ENCODE measurements around the gene GPC6.

Gene GPC6

DNA sequence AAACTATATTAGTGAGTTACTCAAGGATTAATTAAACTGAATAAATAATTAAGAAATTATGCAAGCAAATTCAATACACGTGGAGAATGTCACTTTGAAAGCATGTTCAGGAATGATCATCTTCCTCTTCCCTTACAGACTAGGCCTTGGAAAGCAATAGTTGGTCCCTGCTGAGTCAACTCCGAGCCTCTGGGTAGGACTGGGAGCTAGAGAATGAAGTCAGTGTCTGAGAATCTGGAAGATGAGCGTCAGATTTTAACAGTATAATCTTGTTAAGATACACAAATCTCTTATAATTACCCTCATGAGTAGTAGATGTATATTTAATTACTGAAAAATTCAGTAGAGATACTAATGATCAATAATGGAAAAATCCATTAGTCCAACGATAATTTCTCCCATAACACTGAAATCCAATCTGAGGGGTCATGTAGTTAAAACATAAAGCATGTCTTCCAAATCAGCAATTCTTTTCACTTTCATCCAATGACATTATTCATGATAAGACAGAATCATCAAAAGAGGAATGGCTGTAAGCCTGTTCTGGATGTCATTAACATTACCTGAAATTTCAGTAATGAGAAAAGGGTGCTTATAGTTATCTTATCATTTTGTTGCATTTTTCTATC lies 829.9 kb downstream of the GPC6 start:
- H3K36me3 Mint-ChIP-seq = no peaks in the 10 kb centered on the region
- no peaks in the 10 kb centered on the region for H3K9me3 Mint-ChIP-seq
- no peak for DNase-seq (ENCODE audit: low spot score in 2 of 2)
- no peak overlapping the region for H3K27ac Mint-ChIP-seq
- H3K4me3 Mint-ChIP-seq = no peak overlapping the region
- H3K4me1 Mint-ChIP-seq = no peaks in the 10 kb centered on the region
- ATAC-seq = no peak

DNA sequence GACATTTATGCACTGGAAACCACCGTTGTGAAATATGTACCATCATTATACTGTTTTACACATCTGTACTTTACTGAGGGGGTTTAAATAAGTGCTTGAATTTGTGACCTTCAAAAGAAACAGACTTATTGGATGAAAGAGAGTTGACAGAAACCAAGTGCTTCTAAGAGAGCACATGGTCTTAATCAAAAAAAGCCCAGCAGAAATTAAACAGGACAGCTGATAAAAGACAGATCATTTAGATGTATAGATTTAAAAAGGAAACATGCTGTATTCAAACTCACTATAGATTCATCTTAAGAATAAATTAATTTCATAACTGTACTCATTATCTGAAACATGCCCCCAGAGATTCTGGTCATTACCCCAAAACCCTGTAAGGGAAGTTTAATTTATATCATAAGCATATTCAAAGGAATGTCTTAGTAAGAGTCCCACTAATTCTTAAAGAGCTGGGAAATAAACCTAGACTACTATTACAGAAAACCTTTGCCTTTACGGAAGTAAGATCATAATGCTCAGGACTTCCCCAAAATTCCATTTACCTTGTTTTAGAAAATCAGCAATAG lies 831.1 kb downstream of the GPC6 start:
- Mint-ChIP-seq H3K27ac (no peak overlapping the region), H3K9me3 (no peaks in the 10 kb centered on the region), H3K4me1 (no peaks in the 10 kb centered on the region), H3K36me3 (no peaks in the 10 kb centered on the region), H3K4me3 (no peak overlapping the region)
- ATAC-seq (no peak), DNase-seq (ENCODE audit: low spot score in 2 of 2) (no peak)

DNA sequence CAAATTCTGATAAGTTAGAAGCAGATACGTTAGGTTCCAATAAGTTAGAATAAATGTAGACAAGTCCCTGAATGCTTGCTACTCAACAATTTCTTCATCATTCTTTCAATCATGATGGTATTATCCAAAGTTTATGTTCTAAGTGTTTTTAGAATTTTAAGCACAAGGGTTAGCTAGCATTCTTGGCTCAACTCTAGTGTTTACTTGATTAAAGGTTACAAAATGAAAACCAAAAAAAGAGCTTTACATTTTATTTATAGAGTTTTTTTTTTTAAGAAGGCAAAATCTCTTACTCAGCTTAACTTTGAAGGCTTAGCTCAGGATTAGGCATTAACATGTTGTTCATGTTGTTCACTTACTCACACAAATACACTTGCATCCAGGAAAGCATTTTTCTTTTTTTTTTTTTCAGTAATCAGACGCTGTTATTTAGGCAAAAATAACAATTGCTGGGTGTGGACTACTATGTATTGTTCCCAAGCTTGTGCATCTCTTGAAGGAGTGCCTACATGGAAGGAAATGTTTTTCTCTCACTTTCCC lies 832.3 kb downstream of the GPC6 start:
- ATAC-seq (no peak), DNase-seq (ENCODE audit: low spot score in 2 of 2) (no peak)
- no peak overlapping the region for H3K4me3 Mint-ChIP-seq
- H3K9me3 Mint-ChIP-seq = no peaks in the 10 kb centered on the region
- no peak overlapping the region for H3K27ac Mint-ChIP-seq
- H3K36me3 Mint-ChIP-seq = no peaks in the 10 kb centered on the region
- H3K4me1 Mint-ChIP-seq = no peaks in the 10 kb centered on the region

DNA sequence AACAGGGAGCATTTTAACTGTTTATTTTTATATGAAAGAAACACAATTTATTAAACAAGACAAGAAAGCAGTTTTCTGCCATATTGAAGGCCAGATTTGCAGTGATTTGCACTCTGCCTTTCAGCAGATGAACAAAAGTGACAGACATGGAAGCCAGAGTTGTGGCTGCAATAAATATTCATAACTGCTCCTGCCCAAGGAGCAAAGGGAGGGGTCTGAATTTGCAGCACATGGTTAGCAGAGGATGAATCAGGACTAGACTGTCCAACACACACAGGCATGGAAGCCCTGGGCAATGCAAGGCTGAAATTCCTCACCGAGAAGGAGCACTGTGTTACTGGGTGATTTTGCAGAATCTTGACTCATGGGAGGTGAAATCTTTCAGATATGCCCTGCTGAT lies 834.7 kb downstream of the GPC6 start:
- Mint-ChIP-seq H3K27ac (no peak overlapping the region), H3K36me3 (no peaks in the 10 kb centered on the region), H3K4me3 (no peak overlapping the region), H3K4me1 (no peaks in the 10 kb centered on the region), H3K9me3 (no peaks in the 10 kb centered on the region)
- no peak for DNase-seq (ENCODE audit: low spot score in 2 of 2)
- ATAC-seq = no peak

DNA sequence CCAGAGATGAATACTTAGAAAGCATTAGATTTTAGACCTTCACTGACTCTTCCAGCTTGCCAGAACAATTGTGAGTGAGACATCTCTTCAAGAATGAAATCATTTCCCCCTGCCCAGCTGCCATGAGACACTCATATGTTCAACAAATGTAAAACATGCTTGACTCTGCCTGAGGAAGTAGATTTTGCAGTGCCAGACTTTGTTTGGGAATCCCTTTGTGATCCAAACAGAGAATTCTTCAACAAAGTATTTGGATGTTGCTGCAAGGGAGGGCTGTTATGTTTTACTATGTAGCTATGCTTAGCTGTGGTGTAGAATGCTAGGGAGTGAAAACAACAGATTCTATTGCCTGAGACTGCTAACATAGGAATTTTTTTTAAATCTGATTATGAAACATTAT lies 836.5 kb downstream of the GPC6 start:
- Mint-ChIP-seq H3K36me3 (no peaks in the 10 kb centered on the region), H3K9me3 (no peaks in the 10 kb centered on the region), H3K4me3 (no peak overlapping the region), H3K4me1 (no peaks in the 10 kb centered on the region), H3K27ac (no peak overlapping the region)
- no peak for DNase-seq (ENCODE audit: low spot score in 2 of 2)
- ATAC-seq = no peak

DNA sequence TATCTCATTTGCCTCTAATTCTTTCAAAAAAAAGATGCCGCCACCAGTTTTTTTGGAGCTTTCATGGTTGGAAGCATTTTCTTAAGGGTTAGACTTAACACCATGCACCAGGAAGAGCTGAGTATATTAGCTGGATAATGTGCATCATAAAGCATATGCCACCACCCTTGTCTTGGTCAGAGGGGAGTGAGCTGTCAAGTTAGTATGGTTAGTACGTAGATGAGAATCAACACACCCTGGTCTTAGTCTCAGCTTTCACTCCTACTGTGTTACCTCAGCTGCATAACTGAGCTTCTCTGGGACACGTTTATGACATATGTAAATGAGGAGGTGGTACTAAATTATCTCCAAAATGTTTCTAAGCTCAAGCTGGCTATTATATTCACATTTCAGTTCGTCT lies 837.2 kb downstream of the GPC6 start:
- Mint-ChIP-seq H3K4me3 (no peak overlapping the region), H3K4me1 (no peaks in the 10 kb centered on the region), H3K36me3 (no peaks in the 10 kb centered on the region), H3K27ac (no peak overlapping the region), H3K9me3 (no peaks in the 10 kb centered on the region)
- ATAC-seq (no peak), DNase-seq (ENCODE audit: low spot score in 2 of 2) (no peak)

DNA sequence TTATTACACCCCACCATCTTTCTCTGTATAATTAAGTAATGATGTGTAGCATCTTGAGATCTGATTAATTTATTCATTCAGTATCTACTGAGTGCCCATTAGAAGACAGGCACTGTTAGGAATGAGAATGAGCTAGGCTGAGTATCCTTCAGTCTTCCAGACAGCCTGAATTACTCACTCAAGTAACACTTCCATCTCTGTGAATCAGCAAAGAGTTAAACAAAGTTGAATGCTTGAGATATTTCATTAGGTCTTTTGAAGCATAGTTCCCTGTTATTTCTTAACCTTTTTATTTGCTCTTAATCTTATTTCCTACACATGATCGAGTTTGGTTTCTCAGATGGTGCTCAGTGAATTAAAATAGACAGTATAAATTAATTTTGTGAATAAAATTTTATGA lies 839.1 kb downstream of the GPC6 start:
- Mint-ChIP-seq H3K27ac (no peak overlapping the region), H3K4me1 (no peaks in the 10 kb centered on the region), H3K4me3 (no peak overlapping the region), H3K9me3 (no peaks in the 10 kb centered on the region), H3K36me3 (no peaks in the 10 kb centered on the region)
- DNase-seq (ENCODE audit: low spot score in 2 of 2) = no peak
- ATAC-seq = no peak

DNA sequence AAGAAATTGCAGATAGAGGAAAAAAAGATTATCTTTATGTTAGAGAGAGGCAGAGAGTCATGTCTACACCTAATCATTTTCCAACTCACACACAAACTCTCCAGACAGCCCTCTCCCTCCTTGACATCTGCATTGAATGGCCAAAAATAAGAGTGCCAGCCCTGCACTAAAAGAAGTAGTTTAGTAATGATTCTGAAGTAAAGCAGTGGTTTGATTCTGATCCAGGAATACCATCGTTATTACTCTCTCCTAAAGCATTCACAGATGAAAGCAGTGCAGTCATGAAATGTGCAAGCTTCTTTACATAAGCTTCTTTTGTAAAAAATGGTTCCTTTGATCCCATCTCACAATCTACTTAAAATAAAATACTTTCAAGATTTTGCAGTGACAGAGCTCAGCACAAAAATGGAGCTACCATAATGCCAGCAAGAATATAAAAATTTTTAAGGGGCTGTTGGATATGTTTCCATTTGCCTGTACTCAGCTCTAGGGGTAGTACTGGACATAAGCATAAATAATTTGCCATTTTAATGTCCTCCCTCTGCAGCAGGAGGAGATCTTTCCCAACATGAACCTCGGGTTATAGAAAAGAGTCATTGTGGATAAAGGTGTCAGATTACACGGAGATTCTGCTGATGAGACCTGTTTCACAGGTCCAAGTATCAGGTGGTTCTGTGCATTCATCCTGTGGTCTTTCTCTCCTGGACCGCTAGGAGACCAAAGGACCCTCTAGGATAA lies 846.6 kb downstream of the GPC6 start:
- no peak overlapping the region for H3K27ac Mint-ChIP-seq

DNA sequence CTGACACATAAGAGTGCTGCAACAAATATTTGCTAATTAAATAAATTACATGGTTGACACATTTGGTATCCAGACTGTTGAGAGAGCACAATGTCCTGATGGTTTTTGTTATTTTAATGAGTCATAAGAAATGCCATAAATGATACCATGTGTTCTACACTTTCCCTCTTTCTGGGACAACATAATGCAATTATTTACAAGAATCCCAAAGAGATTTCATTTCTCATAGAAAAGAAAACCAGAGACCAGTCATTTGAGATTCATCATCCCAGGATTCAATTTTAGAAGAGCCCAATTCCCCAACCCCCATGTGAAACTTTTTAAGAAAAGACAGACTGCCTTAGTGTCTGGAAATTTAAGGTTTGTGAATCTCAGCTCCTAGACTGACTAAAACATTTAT lies 853.3 kb downstream of the GPC6 start:
- H3K27ac Mint-ChIP-seq = no peak overlapping the region
- H3K4me3 Mint-ChIP-seq = no peak overlapping the region
- no peak for DNase-seq (ENCODE audit: low spot score in 2 of 2)
- H3K36me3 Mint-ChIP-seq = no peaks in the 10 kb centered on the region
- no peaks in the 10 kb centered on the region for H3K9me3 Mint-ChIP-seq
- H3K4me1 Mint-ChIP-seq = no peaks in the 10 kb centered on the region
- no peak for ATAC-seq

More for the DNA sequence above, 846.6 kb downstream of the GPC6 start:
- H3K36me3 Mint-ChIP-seq = no peaks in the 10 kb centered on the region
- ATAC-seq = no peak
- H3K9me3 Mint-ChIP-seq = no peaks in the 10 kb centered on the region
- DNase-seq (ENCODE audit: low spot score in 2 of 2) = no peak
- no peaks in the 10 kb centered on the region for H3K4me1 Mint-ChIP-seq
- no peak overlapping the region for H3K4me3 Mint-ChIP-seq

DNA sequence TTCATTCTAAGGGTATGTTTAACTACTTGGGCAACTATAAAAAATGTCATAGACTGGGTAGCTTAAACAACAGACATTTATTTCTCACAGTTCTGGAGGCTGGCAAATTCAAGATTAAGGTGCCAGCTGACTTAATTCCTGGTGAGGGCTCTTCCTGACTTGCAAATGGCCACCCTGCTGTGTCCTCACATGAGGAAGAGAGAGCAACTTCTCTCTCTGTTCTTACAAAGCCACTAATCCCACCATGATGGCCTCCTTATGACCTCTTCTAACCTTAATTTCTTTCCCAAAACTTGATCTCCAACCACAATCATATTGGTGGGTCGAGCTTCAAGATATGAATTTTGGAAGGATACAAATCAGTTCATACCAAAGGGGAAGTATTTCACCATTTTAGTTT lies 853.9 kb downstream of the GPC6 start:
- DNase-seq (ENCODE audit: low spot score in 2 of 2) = no peak
- Mint-ChIP-seq H3K27ac (no peak overlapping the region), H3K36me3 (no peaks in the 10 kb centered on the region), H3K9me3 (no peaks in the 10 kb centered on the region), H3K4me3 (no peak overlapping the region), H3K4me1 (no peaks in the 10 kb centered on the region)
- ATAC-seq = no peak

DNA sequence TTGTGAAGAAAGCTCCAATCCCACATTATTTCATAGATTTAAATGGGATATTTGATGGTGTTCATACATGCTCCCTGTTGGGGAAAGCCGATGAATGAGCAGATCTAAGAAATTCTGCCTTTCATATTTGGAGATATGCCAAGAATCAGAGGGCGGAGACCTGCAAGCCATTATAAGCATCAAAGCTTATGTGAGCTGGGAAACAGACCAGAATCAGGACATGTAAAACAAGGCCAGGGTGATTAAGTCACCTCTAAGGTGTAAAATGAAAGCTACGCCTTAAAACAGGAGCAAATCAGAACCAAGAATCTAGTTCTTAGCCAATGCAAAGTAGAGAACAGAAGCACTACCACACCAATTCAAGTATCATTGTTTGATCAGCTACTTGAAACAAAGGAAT lies 860.5 kb downstream of the GPC6 start:
- Mint-ChIP-seq H3K9me3 (no peaks in the 10 kb centered on the region), H3K27ac (no peak overlapping the region), H3K36me3 (no peaks in the 10 kb centered on the region), H3K4me3 (no peak overlapping the region), H3K4me1 (no peaks in the 10 kb centered on the region)
- DNase-seq (ENCODE audit: low spot score in 2 of 2) = no peak
- no peak for ATAC-seq

DNA sequence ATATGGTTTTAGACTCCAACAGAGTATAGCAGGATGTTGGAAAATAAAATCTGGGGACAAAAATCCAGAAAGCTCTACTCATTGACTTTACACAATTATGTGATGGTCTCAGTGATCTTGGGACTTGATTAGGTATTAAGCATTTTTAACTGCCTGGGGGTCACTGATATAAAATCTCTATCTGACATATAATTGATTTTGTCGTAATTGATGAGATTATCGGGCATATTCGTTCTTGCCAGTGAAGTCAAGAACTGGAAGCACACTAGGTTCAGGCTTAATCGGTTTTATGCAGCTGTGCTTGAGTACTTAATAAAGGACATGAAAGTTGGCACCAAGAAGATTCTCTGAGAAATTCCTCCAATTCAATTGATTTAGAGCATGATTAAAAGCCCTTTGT lies 862.1 kb downstream of the GPC6 start:
- H3K27ac Mint-ChIP-seq = no peak overlapping the region
- H3K36me3 Mint-ChIP-seq = no peaks in the 10 kb centered on the region
- H3K9me3 Mint-ChIP-seq = no peaks in the 10 kb centered on the region
- ATAC-seq (no peak), DNase-seq (ENCODE audit: low spot score in 2 of 2) (no peak)
- H3K4me1 Mint-ChIP-seq = no peaks in the 10 kb centered on the region
- H3K4me3 Mint-ChIP-seq = no peak overlapping the region

DNA sequence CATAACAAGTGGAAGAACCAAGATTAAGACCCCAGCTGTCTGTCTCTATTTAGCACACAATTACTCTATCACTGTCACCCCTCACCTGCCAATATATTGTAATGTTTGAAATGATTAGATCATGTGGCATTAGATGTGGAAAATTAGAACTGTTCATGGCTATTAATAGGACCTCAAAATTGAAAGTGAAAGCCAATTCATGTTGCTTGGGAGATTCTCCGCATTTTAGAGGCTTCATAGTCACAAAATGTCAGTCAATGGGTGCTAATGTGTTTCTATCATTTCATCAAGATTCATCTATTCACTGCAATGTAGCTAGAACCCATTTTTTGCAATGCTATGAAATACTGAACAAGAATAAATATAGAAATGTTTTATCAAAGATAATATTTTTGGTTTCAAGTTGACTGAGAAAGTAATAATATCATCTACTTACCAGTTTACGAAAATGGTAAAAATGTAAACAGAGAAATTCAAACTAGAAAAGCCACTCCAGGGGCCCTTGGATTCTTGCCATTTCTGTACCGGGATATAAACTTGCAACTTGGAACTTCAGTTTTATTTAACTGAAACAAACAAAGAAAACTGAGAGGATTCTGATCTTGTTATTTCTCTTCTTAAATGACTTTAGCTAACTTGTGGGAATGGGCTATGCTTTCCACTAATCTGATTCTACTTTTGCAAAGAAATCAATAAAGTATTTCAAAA lies 864.3 kb downstream of the GPC6 start:
- Mint-ChIP-seq H3K4me1 (no peaks in the 10 kb centered on the region), H3K27ac (no peak overlapping the region), H3K4me3 (no peak overlapping the region), H3K36me3 (no peaks in the 10 kb centered on the region), H3K9me3 (no peaks in the 10 kb centered on the region)
- no peak for DNase-seq (ENCODE audit: low spot score in 2 of 2)
- no peak for ATAC-seq

DNA sequence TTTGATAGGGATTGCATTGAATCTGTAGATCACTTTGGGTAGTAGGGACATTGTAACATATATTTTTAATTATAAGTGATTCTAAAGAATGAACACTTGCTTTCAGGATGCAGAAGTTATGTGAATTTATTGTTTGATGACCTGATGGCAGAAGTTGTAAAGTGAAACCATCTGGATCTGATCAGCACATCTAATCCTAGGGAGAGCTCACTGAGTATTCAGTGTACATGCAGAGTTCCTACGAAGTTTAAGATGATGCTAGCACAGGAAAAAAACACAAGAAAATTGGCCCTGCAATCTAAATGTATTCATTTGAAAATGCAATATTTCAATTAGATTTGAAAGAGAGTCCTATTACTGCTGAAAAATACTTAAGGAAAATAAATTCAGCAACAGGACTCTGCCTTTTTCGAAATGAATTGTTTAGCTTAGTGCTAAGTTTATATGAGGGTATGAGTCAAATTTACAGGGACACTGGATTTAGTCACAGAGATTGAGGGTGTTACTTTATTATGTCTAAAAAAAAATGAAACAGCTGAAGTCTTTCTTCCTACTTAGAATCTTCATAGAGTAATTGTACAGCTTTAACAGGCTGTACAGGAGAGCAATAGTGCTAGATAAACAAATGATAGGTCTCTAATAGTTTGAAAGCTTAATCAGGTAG lies 867.2 kb downstream of the GPC6 start:
- DNase-seq (ENCODE audit: low spot score in 2 of 2) (no peak), ATAC-seq (no peak)
- Mint-ChIP-seq H3K36me3 (no peaks in the 10 kb centered on the region), H3K9me3 (no peaks in the 10 kb centered on the region), H3K4me3 (no peak overlapping the region), H3K27ac (no peak overlapping the region), H3K4me1 (no peaks in the 10 kb centered on the region)

DNA sequence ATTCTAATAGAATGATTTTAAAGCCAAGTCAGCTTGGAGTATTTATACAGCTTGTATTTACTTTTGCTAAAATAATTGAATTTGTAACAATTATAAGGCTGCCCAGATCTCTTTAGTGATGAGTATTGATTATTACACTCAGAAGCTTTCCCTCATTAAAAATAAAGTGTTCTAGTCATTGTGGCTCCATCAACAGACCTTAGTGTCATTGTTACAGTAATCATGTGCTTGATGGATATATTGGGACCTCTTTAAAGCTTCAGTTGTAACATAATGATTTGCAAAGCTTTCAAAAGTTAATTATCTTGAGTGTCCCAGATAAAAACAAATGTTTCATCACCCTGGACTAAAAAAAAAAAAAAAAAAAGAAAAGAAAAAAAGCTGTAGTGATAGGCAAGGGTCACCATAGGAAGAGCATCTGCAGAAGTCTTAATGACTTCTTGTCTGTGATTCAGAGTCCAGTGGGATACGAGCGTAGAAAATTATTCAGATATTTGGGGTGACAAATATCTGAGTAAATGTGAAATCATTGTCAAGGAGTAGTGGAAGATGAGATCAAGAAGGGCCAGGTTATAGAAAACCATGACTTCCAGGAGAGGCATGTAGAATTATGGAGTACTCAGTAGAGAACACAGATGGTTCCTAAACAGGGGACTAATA lies 883.2 kb downstream of the GPC6 start:
- Mint-ChIP-seq H3K4me1 (no peaks in the 10 kb centered on the region), H3K9me3 (no peaks in the 10 kb centered on the region), H3K36me3 (no peaks in the 10 kb centered on the region), H3K4me3 (no peak overlapping the region), H3K27ac (no peak overlapping the region)
- DNase-seq (ENCODE audit: low spot score in 2 of 2) (no peak), ATAC-seq (no peak)
